Colon (tissue), 2 donors: Measurements from ENCODE around the gene LCN10.

ENCODE experiments used
- FAIRE-seq: peaks from 2 replicates; lab custom pipeline; 2012; peaks lifted over from hg19 to GRCh38; lab: Jason Lieb, UNC
- donor health status: control.
- donor health status: control.

LCN10 gene

DNA sequence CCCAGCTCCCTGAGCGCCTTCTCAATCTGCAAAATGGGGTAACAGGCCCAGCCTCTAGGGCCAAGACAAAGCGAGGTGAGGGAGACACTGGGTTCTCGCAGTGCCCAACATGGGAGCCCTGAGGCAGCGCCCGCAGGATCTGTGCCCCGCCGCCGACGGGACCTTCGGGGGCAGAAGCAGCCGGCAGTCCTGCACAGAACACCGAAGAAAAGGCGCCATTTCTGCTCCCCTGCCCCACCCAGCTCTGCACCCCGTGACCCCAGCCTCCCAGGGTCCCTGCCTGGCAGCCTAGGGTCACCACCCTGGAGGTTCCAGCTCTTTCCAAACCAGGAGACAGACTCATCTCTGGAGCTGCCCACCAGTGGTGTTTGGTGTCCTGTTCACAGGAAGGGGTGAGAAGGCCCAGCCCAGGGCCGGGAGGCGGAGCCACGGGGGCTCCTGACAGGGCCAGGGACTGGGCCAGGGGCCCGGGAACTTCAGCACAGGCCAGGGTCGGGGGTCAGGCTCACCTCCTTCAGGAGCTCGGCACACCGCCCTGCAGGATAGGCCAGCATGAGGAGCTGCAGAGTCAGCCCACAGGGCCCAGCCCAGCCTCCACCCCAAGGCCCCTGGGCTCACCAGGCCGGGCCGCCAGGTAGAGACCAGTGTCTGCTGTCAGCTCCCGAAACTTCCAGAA is 12.0 kb upstream of the LCN10 start:
- FAIRE-seq = no peak

DNA sequence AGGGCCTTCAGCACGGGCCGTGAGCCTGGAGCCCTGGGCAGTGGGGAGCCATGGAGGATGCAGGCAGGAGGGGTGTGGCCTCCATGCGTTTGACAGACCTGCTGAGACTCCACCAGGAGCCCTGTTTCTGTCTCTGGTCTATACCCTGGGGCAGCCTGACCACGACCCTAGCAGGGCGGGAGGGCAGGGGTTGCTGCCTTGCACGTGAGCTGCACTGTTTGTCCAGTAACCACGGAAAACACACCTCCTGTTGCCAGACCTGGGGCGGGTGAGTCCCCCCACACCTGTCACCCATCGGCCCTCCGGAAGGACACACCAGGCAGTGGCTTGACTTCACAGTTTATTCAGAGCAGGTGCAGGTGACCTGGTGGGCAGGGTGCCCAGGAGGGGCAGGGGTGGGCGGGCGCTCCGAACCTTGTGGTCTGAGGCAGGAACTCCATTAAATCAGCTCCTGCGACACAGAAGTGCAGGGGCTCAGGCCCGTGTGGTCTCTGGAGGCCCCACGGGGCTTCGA is 11.4 kb upstream of the LCN10 start:
- no peak for FAIRE-seq

DNA sequence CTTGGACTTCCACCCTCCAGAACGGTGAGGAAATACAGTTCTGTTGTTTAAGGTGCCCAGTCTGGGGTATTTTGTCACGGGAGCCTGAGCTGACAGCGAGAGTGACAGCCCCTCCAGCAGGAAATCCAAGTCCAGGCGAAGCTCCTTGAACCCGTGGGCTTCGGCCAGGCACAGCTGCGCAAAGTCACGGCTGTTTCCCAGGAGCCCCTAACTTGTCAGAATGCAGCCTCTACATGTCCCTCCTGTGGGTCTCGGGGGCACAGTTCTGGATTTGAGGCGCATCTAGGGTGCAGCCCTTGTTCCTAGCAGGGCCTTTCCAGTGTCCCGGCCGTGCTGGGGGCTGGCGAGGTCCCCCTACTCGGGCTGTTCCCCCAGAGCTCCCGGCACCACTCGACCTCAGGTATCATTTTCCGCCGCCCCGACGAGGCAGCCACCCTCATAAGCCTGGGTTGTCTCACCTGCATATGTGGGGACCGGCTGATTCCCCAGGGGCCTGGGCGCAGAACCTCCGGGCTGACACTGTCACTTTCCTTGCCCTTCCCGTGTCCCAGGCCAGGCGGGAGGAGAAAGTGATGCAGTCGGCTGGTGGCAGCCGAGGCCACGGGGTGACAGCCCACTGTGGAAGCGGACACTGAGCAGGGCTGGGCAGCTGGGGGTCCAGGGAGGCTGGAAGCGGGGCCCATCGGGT is 10.8 kb upstream of the LCN10 start:
- FAIRE-seq = no peak

- FAIRE-seq = no peak
Observed at GRCh38 chr9:136751814-136752213, 9.1 kb upstream of the LCN10 start.

DNA sequence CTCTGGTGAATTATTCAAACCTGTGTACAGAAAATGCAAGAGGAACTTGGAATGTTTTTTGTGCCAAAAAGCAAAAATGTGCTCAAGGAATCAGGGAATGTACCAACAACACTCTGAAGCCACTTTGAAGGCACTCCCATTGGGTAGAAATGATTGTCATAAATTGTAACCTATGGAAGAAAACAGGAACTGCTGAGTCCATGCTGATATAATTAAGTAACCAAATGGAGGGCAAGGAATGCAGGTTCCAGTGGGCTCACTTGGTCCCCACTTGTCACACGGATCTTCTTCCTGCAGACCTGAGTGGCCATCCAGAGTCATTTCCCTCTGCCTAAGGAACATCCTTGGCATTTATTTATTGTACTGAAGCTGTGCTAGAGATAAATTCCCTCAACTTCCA is 8.5 kb upstream of the LCN10 start:
- no peak for FAIRE-seq

GRCh38 chr9:136750526-136750925 is 7.8 kb upstream of the LCN10 start:
- FAIRE-seq = no peak

DNA sequence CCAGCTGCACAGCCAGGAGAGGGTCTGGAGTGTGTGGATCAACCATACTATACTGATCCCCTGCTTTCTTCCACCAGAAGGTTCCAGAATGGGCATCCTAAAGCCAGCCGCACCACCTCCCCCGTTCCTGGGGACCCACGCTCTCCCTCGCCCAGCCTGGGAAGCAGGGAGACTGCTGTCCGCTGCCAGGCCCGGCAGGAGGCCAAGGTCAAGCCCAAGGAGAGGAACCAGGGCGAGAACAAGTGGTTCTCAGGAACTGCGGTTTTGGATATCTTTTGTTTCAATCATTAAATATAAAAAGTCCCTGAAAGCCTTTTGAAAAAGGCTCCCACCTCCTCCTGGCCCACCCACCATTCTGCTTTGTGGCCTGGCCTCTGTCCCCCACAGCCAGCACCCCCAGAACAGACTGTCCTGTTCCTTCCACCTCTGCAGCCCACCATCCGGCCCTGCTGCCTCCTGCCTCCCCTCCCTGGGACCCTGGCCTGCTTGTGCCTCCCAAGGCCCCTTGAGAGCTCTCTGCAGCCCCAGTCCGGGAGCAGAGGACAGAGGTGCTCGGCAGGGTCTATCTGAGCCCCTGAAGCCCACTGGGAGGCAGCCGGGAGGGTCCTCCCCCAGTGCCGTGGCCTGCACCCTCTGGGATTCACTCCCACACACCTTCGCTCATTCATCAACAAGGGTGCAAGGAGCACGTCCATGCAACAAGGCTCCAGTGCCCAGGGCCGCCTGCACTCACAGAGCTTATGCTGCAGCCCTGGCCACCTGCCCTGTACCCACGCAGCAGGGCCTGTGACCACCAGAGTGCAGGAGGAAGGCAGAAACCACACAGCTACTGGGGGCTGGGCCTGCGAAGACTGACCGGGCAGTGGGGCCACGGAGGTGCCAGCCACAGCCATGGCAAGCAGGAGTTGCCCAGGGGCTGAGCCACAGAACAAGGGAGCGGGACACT is 6.2 kb upstream of the LCN10 start:
- no peak for FAIRE-seq

DNA sequence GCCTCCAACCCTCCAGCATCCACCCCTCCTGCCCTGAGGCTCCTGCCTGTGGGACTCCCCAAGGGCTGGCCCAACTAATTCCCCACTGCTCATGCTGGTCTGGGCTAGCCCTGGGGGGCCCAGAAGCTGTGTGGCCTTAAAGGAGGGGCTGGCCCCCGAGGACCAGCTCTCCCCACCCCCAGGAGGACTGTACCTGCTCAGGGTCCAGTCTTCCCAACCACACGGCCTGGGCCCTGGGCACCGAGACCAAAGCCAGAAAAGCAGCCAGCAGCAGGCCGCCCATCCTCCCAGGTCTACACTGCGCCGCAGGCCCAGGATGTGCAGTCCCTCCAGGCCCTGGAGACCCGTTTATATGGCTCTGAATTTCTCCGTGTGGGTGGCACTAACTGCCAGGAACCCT is 5.5 kb upstream of the LCN10 start, which contains the start of gene LCN6:
LCN6 (minus strand) TSS at position 325 of the 400 bp plus-strand sequence; CDS start at position 283, 42 bp downstream.
- FAIRE-seq = no peak

DNA sequence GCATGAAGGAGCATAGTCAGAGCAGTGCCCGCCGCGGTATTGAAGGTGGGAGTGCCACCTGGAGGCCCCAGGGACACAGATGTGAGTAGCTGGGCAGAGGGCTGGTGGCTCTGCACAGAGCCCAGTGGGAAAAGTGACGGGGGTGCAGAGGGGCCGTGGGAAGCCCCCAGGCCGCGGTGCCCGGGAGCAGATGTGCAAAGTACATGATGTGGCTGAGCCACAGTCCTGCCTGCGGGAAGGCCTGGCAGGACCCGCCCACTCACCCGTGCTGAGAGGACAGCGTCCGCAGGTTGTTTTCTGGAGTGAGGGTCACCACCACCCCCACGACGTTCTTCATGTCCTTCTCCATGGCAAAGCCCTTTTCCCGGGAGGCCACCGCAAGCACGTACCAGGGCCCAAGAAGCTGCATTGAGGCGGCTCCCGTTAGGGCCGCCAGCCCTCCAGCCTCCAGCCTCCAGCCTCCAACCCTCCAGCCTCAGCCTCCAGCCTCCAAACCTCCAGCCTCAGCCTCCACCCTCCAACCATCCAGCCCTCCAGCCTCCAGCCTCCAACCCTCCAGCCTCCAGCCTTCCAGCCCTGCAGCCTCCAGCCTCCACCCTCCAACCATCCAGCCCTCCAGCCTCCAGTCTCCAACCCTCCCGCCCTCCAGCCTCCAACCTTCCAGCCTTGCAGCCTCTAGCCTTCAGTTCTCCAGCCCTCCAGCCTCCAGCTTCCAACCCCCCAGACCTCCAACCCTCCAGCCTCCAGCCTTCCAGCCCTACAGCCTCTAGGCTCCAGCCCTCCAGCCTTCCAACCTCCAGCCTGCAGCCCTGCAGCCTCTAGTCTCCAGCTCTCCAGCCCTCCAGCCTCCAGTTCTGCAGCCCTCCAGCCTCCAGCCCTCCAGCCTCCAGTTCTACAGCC is 4.7 kb upstream of the LCN10 start:
- no peak for FAIRE-seq

- FAIRE-seq = no peak
Observed at GRCh38 chr9:136746621-136747020, 3.9 kb upstream of the LCN10 start.

DNA sequence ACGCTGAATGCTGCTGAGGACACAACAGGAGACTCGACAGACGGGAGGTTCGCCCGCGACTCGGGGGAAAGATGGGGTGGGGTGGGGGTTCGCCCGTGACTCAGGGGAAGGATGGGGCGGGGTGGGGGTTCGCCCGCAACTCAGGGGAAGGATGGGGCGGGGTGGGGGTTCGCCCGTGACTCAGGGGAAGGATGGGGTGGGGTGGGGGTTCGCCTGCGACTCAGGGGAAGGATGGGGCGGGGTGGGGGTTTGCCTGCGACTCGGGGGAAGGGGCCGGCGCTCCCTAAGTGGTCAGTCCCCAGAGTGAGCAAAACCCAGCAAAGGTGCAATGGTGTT is 3.4 kb upstream of the LCN10 start:
- FAIRE-seq = no peak

DNA sequence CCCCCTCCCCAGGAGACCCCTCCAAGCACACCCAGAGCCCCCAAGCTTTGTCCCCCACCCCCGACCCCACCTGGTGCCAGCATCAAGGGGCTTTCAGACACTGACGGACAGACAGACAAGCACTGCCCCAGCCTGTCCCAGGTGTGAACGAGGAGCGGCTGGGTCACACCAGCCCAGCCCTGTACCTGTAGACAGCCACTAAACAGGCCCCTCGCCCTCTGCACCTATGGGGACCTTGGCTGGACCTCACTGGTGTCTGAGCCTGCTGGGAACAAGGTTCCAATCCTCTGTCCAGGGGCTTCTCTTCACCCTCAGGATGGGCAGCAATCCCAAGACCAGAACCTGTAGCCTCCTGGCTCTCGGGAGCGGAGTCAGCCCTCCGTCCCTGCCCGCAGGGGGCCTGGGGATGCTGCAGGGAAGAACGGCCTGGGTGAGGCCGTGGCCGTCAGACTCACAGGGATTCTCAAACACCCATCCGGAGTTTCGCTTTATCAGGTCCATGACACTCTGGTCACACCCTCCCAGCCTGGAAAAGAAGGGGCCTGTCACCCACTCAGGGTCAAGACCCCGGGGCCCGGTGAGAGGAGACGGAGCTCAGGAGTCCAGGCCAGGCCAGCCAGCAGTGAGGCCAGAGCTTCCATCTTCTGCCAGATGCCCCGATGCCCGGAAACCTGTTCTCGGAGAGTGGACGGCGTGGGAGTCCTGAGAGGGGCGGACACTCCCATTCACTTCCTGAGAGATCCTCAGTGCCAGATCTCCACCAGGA is 2.8 kb upstream of the LCN10 start:
- FAIRE-seq = no peak

- no peak for FAIRE-seq
Observed at GRCh38 chr9:136744773-136745172, 2.0 kb upstream of the LCN10 start.

- no peak for FAIRE-seq
Observed at GRCh38 chr9:136743639-136744211, 985 bp upstream of the LCN10 start.

GRCh38 chr9:136741883-136742571 is 713 bp downstream of the LCN10 start:
- FAIRE-seq = no peak

DNA sequence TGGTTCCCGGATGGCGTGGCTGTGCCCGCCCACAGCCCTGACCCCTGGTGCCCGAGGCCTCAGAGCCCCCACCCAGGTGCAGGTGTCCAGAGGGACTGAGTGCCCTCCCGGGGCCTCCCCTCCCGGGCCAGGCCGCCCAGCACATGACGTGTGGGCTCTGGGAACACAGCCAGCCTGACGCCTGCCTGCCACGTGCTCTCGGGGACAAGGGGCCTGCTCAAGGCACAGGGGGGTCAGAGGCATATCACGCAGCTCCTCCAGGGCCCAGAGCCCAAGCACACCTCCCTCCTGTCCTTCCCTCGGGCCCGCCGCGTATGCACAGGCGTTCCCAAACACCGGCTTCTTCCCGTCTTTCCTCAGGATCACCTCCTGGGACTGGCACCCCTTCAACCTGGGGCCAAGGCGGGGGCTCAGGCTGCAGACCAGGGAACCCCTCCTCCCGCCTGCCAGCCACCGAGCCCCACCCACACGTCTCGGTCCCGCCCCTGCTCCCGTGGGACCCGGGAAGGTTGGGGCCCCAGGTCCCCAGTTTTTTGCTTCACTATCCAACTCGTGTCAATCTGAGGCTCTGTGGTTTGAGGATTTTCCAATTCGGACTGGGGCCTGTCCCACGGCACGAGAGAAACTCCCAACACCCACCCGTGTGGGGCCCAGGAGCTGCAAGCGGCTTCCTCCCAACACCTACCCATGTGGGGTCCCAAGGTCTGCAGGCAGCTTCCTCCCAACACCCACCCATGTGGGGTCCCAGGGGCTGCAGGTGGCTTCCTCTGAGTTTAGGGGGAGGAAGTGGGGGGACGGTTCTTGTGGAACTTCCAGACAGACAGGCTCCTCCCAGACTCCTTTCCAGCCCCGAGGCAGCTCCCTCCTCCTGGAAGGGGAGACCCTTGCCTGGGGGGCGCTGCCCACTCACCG is 1.5 kb downstream of the LCN10 start:
- no peak for FAIRE-seq

DNA sequence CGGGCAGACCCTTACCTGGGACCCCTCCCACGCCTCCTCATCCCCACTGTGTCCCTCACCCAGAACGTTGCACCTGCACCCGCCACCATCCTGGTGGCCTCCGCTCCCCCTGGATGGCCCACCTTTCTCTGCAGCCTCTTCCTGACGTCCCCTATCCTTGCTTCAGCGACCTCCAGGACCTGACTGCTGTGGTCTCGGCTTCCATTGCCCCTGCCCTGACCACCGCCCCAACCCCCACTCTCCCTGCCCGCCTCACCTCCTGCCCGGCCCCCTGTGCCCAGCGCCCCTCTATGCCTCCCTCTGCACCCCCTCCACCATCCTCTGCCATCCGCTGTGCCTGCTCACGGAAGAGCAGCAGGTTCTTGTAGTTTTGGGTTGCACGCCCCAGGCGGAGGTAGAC is 2.2 kb downstream of the LCN10 start:
- FAIRE-seq = no peak

DNA sequence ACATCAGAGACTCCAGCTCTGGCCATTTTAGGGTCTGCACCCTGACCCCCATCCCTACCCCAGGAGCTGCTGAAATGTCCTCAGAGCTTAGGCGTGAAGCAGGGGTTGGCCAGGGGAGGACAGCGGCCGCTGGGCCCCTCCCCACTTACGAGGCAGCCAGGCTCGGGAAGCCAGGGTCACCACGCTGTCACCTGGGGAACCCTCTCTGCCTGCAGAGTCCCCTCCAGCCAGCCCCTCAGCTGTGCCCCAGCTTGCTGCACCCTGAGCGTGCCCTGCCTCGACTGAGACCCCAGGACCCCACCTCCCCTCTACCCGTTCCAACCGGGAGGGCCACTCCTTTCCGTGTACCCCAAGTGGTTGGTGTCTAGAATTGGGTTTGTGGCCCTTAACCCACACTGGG is 2.7 kb downstream of the LCN10 start:
- no peak for FAIRE-seq

DNA sequence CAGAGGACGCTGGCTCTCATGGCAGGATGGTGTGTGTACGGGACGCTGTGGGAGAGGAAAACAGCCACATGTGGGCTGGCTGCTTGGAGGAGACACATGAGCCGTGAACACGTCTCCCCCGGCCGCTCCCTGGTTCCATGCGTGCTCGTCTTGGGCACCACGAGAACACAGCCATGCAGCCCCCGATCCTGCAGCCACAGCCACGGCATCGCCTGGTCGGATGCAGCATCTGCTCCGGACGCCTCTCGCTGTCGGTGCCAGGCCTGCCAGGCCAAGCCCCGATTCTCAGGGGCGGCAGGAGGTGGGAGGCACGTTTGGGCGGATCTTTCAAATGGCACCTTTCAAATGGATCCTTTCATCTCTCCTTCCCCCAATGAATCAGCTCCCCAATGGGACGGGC is 3.2 kb downstream of the LCN10 start:
- no peak for FAIRE-seq
